Central memory CD4-positive, alpha-beta T cell (primary cell): ENCODE results near the gene TNFAIP8L1.

Experiments
- DNase-seq: peaks from one replicate; pipeline ENCODE4 v3.0.0; 2022

TNFAIP8L1 gene

DNA sequence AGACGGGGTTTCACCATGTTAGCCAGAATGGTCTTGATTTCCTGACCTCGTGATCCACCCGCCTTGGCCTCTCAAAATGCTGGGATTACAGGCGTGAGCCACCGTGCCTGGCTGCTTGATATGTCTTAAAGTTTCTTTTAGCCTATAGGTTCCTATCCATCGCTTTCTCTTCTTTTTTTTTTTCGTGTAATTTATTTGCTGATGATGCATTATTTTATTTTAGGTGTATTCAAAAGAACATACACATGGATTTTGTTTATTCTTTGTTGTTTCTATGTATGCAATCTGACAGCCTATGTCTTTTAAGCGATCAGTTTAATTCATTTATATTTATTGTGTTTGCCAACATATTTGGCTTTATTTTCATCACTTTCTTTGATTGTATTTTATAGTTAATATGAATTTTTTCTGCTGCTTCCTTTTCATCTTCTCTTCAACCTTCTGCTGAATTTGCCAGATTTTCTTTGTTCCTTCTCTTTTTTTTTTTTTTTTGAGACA is 26.0 kb upstream of the TNFAIP8L1 start:
- DNase-seq: no peak

DNA sequence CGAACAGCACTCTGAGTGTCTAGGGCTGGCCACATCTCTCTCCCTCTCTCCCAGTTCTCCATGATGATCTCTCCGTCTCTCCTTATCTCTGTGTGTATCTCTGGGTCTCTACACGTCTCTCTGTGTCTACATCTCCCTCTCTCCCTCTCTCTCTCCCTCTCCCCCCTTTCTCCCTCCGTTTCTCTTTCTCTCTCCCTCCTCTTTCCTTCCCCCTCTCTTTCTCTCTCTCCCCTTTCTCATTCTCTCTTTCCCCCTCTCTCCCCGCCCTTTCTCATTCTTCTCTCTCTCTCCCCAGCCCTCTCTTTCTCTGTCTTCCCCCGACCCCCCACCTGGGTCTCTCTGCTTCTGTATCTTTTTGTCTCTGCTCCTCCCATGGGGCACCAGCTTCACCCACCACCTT is 21.3 kb upstream of the TNFAIP8L1 start:
- no peak for DNase-seq

DNA sequence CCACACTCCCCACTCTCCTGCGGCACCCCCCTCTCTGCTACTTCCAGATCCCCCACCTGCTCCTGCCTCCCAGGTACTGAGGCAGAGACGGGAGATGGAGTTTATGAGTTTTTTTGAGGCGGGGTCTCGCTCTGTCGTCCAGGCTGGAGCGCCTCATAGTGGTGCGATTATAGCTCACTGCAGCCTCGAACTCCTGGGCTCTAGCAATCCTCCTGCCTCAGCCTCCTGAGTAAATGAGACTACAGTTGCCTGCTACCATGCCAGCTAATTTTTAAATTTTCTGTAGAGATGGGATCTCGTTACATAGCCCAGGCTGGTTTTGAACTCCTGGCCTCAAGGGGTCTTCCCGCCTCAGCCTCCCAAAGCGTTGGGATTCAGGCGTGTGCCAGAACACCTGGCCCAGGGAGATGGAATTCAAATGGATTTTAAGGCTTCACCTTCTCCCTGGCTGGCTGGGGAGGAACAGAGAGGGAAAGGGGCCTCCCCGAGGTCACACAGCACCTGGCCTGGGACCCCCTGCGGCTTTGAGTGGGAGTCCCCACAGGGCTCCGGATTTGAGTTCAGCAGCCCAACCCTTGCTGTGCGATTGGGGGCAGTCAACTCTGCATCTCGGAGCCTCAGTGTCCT is 19.5 kb upstream of the TNFAIP8L1 start:
- no peak for DNase-seq

DNA sequence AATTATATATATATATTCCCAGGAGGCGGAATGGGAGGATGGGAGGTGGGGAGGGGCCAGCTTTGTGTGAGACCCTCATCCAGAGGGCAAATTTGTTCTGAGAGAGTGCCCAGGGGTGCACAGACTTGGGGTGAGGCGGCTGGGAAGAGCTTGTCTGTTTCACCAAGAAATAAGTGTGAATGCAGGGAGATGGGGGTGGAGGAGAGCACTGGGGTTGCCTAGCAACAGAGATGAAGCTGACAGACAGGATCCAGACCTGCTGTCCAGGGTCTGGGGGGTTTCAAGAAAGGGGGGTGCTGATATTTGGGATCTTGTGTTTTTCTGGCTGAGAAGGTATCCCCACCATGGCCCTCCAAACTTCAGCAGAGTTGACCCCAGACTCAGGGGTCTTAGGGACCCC is 18.6 kb upstream of the TNFAIP8L1 start:
- no peak for DNase-seq

DNA sequence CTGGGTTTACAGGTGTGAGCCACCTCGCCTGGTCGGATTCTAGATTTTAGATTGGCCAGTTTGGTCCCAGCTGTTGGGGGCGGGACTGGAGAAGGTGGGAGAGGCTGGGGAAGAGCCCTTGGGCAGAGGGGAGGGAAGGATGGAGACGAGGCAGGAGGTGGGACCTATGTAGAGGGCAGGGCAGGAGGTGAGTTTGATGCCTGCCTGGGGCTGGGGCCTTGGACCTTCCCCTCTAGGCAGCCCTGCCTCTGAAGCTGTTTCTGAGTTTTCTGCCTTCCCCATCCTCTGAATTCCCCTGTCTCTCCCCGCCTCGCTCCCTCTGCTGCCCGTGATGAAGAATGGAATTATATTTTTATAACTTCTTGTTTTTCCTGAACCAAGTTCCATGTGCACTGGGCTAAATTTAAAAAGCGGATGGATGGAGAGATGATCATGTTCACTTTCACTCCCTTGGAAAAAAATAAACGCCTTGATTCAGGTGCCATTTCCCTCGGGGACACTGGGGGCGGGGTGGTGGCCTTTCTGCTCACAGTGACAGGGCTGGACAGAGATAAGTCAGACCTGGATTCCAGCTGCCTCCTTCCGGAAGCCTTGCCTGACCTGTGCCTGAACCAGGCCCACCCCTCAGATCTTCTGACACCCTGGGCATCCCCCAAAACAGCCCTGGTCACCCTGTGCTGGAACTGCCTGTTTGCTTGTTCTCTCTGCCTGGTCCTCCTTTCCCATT is 16.5 kb upstream of the TNFAIP8L1 start:
- DNase-seq: no peak

DNA sequence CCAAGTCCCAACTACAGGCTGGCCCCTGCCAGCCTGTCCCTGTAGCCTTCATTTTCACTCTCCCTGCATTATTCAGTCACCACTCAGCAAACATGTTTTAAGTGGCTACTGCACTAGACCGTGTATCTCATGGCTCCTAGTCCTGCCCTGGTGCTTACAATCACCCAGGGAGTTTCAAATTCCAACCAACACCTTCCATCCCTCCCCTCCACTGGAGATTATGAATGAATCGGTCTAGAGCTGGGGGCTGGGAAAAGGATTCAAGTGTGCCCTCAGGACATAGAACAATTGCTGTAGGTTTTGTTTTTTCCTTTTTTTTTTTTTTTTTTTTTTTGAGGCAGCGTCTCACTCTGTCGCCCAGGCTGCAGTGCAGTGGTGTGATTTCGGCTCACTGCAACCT is 15.0 kb upstream of the TNFAIP8L1 start:
- no peak for DNase-seq

DNA sequence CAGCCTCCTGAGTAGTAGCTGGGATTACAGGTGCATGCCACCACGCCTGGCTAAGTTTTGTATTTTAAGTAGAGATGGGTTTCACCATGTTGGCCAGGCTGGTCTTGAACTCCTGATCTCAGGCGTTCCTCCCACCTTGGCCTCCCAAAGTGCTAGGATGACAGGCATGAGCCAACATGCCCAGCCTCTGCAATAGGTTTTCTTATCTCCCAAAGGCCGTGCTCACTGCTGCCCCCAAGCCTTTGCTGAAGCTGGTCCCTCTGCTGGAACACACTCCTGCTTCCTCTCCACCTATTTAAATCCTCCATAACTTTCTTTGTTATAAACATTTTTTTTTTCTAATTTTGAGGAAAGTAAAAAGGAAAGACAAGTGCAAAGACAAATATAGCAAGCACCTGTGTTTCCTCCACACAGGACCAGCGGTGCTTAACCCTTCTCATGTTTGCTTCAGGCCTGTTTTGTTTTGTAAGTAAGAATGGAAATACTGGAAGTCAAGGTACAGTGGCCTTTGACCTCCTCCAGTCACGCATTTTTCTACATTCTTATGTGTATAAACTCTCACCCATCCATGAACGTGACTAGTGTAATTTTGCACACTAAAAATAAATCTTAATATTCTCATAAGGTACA is 14.5 kb upstream of the TNFAIP8L1 start:
- DNase-seq: no peak

DNA sequence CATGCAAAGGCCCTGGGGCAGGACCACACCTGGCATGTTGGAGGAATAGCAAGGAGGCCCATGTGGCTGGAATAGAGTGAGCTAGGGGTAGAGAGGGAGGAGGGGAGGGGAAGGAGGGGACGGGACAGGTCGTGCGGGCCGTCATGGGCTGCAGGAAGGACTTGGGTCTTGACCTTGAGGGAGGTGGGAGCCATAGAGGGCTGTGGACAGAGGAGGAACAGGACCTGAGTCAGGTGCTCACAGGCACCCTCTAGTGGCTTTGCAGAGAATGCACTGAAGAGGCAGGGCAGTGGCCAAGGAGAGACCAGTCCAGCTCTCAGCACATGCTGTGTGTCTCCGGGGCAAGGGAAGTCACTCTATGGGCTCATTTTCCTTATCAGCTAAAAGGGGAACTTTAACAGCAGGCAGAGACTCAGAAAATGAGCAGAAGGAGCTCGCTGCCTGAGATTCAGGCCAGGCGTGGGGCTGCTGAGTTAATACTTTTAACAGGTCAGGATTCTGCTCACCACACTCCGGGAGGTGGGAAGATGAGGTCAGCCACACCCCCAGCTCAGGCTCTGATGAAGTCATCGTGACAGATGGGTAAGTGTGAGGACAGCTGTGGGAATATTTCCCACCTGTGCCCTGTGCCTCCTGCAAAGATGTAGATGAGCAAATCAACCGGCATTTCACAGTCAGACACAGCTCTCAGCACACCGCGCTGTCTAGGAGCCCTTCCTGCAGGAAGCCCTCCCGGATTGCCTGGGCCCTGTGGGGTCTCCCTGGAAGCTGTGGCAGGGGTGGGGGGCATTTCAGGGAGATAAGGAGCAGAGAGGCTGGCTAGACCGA is 6.0 kb upstream of the TNFAIP8L1 start:
- DNase-seq: peak; percentile 24

DNA sequence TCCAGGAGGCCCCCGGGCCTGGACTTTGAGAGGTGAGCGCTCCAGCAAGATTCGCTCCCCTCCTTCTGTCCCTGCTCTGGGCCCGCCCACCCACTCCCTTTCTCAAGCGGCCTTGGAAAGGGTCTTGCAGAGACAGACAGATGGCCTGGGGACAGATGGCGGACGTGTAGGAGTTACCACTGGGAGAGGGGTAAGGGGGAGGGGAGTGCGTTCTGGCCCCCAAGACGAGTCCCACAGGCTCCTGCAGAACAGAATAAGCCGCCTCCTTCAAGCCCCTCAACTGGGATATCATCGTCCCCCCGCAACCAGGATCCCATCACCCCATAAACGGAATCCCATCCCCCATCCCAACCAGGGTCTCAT is 3.6 kb upstream of the TNFAIP8L1 start:
- DNase-seq: no peak

DNA sequence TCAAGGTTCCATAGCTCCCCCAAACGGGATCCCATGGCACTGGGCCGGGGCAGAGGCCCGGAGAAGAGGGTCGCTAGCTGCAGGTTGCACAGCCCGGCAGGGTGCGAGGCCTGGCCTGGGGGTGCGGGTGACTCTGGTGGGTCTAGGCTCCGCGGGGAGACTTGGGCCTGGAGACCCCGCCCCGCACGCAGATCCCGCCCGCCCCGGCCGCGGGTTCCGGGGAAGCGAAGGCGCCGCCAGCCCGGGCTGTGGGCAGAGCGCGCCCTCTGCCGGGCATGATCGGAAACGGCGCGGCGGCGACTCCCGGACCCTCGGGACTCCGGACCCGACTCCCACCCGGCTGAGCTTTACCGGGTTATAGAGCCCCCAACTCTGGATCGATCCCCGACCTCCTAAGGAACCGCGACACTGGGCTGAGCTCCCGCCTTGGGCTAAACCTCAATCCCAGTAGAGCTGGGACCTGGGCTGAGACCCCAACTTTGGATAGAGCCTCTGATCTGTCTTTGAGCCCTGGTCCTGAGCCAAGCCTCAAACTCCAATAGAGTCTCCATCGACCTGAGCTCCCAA is 3.1 kb upstream of the TNFAIP8L1 start:
- DNase-seq: peak; percentile 63

DNA sequence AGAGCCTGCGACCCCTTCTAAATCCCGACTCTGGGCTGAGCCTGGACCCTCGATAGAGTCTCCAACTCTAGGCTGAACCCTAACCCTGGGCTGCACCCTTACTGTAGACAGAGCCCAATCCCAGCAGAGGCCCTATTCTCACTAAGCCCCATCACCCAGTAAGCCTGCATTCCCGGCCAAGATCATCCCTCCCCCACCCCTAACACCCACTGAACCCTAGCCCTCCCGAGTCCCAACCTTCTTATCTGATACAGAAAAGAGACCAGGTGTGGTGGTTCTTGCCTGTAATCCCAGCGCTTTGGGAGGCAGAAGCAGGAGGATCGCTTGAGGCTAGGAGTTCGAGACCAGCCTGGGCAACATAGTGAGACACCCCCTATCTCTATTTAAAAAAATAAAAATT is 2.6 kb upstream of the TNFAIP8L1 start:
- DNase-seq: no peak

DNA sequence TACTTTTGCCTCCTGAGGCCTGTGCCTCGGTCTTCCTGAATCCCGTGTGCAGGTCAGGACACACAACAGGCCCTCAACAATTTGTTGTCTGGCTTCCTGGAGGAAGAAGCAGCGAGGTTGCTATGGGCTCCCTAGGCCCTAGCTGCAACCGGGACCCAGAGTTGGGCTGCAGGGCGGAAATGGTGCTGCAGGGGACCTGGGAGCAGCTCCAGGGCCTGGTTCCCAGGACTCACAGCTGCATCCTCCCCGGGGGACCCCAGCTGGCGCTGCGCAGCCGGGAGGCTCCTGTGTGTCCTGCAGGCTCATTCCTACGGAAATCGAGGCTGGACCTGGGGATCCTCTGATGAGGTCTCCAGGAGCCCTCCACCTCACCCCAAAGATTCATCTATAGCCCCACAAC is 999 bp upstream of the TNFAIP8L1 start:
- DNase-seq: no peak

DNA sequence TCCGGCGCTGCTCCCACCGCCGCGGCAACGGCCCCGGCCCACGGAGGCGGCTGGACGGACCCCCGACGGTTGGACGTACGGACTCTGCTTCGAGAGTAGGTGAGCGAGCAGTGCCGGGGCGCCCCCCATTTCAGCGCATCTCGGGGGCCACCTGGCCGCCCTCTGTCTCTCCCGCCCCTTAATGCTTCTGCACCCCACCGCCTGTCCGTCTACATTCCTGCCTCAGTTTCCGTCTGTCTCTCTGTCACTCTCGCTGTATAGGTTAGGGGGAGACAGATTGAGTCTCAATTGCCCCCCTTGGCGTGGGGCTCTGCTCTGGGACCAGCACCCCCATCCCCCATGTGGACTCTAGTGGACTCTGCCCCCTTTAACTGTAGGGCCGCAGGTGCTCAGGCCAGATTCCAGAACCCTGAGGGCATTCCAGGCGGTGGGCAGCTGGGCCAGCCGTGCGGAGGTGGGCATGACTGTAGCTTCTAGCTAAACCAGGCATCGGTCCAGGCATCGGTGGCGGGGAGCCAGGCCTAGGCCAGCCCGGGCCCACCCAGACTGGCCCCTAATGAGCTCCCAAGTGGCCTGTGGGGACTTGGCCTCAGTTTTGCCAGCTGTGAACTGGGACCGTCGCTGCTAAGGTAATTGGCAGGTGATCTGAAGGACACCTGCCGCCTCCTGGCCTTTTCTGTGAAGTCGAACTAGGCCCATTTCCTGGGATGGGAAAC is 373 bp downstream of the TNFAIP8L1 start:
- DNase-seq: peak; percentile 9

DNA sequence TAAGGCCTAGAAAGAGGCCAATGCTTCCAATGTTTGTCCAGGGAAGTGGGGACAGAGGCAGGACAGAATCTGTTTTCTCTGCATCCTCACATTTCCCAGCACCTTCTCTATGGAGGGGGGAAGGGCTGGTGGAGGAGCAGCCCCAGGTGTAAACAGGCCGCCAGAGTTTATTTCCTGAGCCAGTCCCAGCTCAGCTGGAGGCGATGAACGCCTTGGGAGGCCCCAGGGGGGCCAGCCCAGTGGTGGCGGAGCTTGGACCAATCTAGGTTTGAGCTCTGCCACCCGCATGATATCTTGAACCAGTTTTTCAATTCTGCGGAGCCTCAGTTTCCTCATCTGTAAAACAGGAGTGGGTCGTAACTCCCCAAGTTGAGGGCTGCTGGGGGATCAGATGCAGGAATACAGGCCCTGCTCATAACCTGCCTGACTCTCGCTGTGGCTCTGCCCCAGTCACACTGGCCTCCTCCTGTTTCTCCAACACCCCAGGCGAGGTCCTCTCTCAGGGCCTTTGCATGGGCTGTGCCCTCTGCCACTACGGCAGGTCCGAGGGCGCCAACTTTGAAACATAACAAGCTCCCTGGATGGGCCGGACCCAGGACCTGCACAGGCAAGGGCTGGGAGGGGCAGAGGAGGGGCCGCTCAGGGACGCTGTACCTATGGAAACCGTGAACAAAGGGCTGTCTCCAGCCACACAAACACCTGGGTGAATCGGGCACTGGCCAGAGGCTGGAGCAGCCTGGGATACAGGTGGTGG is 1.1 kb downstream of the TNFAIP8L1 start:
- DNase-seq: no peak

DNA sequence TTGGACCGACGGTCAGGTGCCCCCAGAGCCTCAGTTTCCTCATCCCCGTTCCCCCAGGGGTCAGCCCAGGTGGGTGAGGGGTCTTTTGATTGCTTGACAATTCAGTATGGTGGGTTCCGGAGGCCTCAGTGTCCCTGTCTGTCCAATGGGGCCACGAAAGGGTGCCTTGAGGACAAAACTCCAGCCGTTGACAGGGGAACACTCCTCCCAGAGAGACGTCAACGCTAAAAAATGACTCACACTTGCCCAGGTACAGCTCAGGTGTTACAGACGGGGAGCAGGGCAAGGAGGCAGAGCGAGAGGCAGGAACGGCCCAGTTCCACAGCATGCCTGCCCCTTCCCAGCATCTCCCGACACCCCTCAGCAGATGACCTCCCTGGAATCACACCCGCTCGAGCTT is 1.8 kb downstream of the TNFAIP8L1 start:
- DNase-seq: no peak

DNA sequence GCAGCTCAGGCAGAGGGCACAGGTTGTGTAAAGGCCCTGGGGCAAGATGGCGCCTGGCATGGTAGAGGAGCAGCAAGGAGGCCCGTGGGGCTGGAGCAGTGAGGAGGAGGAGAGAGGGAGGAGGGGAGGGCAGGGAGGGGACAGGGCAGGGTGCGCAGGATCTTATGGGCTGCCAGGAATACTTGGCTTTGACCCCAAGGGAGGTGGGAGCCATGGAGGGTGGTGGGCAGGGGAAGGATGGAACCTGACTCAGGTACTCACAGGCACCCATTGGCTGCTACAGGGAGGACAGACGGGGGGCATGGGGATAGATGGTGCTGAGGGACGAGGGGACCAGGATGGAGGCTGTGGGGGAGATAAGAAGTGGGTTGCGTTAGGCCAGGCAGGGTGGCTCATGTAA is 3.3 kb downstream of the TNFAIP8L1 start:
- no peak for DNase-seq

DNA sequence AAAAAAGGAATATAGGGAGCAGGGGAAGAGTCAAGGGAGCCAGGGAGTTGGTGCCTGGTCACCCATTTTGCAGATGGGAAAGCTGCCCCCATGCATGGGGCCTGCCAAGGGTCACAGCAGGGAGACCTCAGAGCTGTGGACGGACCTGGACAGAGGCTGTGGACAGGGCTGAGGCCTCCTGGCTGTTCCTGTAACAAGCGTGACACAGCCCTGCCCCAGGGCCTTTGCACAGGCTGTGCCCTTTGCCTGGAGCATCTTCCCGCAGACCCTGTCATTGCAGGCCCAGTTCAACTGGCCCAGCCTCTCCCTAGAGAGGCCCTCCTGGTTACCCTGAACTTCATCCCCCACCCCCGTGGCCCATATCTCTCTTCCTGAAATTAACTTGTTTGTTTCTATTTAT is 6.4 kb downstream of the TNFAIP8L1 start:
- no peak for DNase-seq

DNA sequence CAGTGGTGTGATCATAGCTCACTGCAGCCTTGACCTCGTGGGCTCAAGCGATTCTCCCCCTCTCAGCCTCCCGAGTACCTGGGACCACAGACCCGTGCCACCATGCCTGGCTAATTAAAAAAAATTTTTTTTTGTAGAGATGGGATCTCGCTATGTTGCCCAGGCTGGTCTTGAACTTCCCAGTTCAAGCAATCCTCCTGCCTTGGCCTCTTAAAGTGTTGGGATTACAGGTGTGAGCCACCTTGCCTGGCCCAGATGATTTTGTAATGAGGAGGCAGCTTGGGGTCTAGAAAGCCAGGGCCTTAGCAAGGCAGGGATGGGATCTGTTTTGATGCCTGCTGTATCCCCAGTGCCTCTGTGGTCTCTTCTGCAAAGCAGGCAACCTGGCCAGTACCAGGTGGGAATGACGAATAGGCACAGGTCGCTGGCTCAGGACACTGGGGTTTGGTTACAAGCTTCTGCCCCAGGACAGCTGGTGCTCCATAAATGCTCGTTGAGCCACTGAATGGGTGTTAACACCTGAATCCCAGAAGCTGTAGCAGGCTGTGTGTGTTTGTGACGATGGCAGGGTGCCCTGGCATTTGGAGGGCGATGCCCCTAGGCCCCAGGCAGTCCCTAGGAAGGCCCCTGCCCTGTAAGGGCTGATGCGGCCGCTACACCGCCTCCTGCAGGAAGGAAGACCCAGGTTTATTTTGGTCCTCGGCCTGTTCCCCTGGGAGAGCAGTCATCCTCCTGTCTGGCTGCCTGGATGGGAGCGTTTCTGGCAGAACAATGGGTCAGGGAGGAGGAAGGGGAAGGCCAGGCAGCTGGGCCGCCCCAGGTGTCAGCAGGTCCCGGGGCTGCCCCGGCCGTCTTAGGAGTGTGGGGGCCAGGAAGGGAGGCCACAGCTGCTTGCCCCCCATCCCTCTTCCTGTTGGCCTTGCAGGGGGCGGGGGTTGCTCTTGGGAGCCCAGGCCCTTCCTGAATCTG is 8.6 kb downstream of the TNFAIP8L1 start:
- no peak for DNase-seq

DNA sequence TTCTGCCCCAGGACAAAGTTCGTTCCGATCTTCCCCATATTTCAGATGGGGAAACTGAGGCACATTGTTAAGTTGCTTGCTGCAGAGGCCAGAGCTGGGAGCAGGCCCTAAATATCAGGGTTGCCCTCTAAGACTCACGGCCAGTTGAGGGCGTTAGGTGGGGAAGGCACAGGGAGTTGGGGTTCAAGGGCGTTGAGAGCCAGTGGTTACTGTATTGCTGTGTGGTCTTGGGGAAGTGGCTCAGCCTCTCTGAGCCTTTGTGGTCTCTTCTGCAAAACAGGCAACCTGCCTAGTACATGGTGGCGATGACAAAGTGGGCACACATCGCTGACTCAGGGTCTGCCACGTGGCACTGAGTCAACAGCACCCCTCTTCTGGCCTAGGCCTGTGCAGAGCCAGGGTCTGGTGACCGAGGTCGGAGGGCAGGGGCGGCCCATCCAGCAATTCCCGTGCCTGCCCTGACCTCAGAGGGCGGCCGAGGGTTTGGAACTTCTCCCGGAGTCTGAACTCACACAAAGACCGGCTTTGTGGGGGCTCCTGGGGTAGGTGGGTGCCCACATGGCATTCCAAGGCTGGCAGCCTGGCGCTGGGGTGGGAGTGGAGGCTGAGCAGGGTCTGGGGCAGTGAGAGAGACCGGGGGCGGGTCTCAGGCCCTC is 10.2 kb downstream of the TNFAIP8L1 start:
- DNase-seq: no peak

DNA sequence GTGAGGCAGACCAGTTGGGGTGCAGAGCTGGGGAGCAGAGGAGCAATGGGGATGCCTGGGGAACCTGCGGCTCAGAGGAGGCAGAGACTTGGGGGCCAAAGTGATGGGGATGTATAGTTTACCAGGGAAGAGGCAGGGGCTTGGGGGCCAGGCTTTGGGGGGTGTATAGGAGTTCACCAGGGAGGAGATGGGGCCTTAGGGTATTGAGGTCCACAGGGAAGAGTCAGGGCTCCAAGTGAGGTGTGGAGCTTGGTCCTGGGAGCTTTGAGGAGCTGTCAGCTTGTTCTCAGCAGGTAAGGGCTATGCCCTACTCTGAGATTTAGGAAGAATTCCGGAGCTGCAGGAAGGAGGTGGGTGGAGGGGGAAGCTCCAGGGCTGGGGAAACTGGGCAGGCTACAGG is 10.8 kb downstream of the TNFAIP8L1 start:
- DNase-seq: no peak
